Measurements from ENCODE around the gene CST4.
"Not testable (repeated sequence)": the region's sequence is repeated elsewhere in the genome, so short reads cannot be mapped to it uniquely, and the experiment has no call there.

The CST4 gene

GRCh38 chr20:23705895-23706294 lies 17.1 kb upstream of the CST4 start:
- no peak overlapping the region for H3K9ac ChIP-seq (ENCODE audit: low read depth, low read length)
- H3K27ac ChIP-seq (ENCODE audit: low read depth, low read length): no peak overlapping the region
- no peaks in the 10 kb centered on the region for H3K4me1 ChIP-seq (ENCODE audit: insufficient read depth, low read length)
- WGBS: 100% methylated on average over 1 of the region's 1 CpG
- H3K4me3 ChIP-seq (ENCODE audit: low read length): no peak overlapping the region
- no peaks in the 10 kb centered on the region for H3K9me3 ChIP-seq (ENCODE audit: insufficient read depth, low read depth, low read length)
- H3K27me3 ChIP-seq (ENCODE audit: insufficient read depth, low read length): no peaks in the 10 kb centered on the region
- no peaks in the 10 kb centered on the region for H3K36me3 ChIP-seq (ENCODE audit: insufficient read depth, low read length)

DNA sequence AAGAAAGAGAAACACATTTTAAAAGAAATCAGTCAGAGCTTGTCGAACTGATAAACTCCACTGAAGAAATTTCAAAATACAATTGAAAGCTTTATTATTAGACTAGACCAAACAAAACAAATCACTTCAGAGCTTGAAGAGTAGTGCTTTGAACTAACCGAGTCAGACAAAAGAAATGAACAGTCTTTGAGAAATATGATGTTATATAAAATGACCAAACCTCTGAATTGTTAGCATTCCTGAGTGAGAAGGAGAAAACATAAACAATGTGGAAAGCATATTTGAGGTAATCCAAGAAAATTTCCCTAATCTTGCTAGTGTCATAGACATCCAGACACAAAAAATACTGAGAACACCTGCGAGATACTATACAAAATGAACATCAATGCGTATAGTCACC lies 13.2 kb upstream of the CST4 start:
- Histone ChIP-seq H3K36me3 (ENCODE audit: insufficient read depth, low read length) (no peaks in the 10 kb centered on the region), H3K4me1 (ENCODE audit: insufficient read depth, low read length) (no peaks in the 10 kb centered on the region), H3K4me3 (ENCODE audit: low read length) (no peak overlapping the region), H3K27ac (ENCODE audit: low read depth, low read length) (no peak overlapping the region), H3K27me3 (ENCODE audit: insufficient read depth, low read length) (no peaks in the 10 kb centered on the region), H3K9me3 (ENCODE audit: insufficient read depth, low read depth, low read length) (no peaks in the 10 kb centered on the region), H3K9ac (ENCODE audit: low read depth, low read length) (no peak overlapping the region)
- 91% methylated on average over 4 of the region's 4 CpGs for WGBS

DNA sequence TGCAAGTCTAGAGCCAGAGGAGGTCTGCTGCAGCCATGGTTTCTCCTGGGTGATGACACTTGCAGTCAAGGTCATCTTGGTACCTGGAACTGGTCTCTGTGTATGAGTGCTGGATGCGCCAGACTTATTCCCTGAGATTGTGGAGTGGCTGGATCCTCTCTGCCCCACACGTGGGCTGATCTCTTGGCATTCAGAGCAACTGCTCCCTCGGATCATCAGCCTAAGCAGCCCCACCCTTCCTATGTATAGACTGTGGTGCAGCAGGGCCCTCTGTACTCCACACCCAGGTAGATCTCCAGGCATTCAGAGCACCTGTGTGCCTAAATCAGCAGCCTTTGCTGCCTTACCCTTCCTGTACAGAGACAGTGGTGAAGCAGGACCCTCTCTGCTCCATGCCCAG lies 12.1 kb upstream of the CST4 start:
- H3K36me3 ChIP-seq (ENCODE audit: insufficient read depth, low read length): no peaks in the 10 kb centered on the region
- no peak overlapping the region for H3K27ac ChIP-seq (ENCODE audit: low read depth, low read length)
- 93% methylated on average over 3 of the region's 3 CpGs for WGBS
- no peaks in the 10 kb centered on the region for H3K27me3 ChIP-seq (ENCODE audit: insufficient read depth, low read length)
- H3K9ac ChIP-seq (ENCODE audit: low read depth, low read length): no peak overlapping the region
- H3K9me3 ChIP-seq (ENCODE audit: insufficient read depth, low read depth, low read length): no peaks in the 10 kb centered on the region
- no peak overlapping the region for H3K4me3 ChIP-seq (ENCODE audit: low read length)
- H3K4me1 ChIP-seq (ENCODE audit: insufficient read depth, low read length): no peaks in the 10 kb centered on the region

DNA sequence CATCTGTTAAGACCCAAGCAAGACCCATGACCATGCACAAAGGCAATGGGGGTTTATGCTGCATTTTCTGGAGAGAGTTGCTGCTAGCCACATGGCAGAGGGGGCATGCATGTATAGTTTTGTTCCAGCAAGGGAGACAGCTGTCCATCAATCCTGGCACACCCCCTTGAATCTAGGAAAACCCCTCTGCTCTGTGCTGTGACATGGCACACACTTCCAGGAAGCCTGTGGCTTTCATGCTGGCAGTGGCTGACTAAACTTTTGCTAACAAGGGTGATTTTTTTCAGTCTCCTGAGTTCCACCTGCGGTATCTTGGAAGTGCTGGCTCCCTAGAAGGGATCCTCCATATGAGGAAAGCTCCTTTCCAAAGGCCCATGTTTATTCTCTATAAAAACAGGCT lies 9.1 kb upstream of the CST4 start:
- no peaks in the 10 kb centered on the region for H3K36me3 ChIP-seq (ENCODE audit: insufficient read depth, low read length)
- peaks cover 11% of the 10 kb centered on the region; the same call in 1 of the 2 replicates for H3K4me1 ChIP-seq (ENCODE audit: insufficient read depth, low read length)
- no peak overlapping the region for H3K27ac ChIP-seq (ENCODE audit: low read depth, low read length)
- H3K9me3 ChIP-seq (ENCODE audit: insufficient read depth, low read depth, low read length): no peaks in the 10 kb centered on the region
- WGBS: 88% methylated on average over 1 of the region's 1 CpG
- no peak overlapping the region for H3K9ac ChIP-seq (ENCODE audit: low read depth, low read length)
- no peaks in the 10 kb centered on the region for H3K27me3 ChIP-seq (ENCODE audit: insufficient read depth, low read length)
- no peak overlapping the region for H3K4me3 ChIP-seq (ENCODE audit: low read length)

DNA sequence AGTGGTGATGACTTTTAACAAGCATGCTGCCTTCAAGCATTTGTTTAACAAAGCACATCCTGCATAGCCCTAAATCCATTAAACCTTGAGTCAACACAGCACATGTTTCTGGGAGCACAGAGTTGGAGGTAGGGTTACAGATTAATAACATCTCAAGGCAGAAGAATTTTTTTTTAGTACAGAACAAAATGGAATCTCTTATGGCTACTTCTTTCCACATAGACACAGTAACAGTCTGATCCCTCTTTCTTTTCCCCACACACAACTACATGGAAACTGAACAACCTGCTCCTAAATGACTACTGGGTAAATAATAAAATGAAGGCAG lies 6.2 kb upstream of the CST4 start:
- H3K4me3 ChIP-seq (ENCODE audit: low read length); H3K27me3 ChIP-seq (ENCODE audit: insufficient read depth, low read length); H3K9me3 ChIP-seq (ENCODE audit: insufficient read depth, low read depth, low read length); H3K27ac ChIP-seq (ENCODE audit: low read depth, low read length); H3K36me3 ChIP-seq (ENCODE audit: insufficient read depth, low read length); H3K9ac ChIP-seq (ENCODE audit: low read depth, low read length): not testable (repeated sequence)
- H3K4me1 ChIP-seq (ENCODE audit: insufficient read depth, low read length): peaks cover 11% of the 10 kb centered on the region; the same call in 1 of the 2 replicates

- H3K4me3 ChIP-seq (ENCODE audit: low read length); H3K9me3 ChIP-seq (ENCODE audit: insufficient read depth, low read depth, low read length); H3K36me3 ChIP-seq (ENCODE audit: insufficient read depth, low read length); H3K9ac ChIP-seq (ENCODE audit: low read depth, low read length); H3K27me3 ChIP-seq (ENCODE audit: insufficient read depth, low read length); H3K27ac ChIP-seq (ENCODE audit: low read depth, low read length): not testable (repeated sequence)
- 84% methylated on average over 9 of the region's 12 CpGs for WGBS
- peaks cover 11% of the 10 kb centered on the region; the same call in 1 of the 2 replicates for H3K4me1 ChIP-seq (ENCODE audit: insufficient read depth, low read length)
These were observed 5.6 kb upstream of the CST4 start for GRCh38 chr20:23694178-23695067.

DNA sequence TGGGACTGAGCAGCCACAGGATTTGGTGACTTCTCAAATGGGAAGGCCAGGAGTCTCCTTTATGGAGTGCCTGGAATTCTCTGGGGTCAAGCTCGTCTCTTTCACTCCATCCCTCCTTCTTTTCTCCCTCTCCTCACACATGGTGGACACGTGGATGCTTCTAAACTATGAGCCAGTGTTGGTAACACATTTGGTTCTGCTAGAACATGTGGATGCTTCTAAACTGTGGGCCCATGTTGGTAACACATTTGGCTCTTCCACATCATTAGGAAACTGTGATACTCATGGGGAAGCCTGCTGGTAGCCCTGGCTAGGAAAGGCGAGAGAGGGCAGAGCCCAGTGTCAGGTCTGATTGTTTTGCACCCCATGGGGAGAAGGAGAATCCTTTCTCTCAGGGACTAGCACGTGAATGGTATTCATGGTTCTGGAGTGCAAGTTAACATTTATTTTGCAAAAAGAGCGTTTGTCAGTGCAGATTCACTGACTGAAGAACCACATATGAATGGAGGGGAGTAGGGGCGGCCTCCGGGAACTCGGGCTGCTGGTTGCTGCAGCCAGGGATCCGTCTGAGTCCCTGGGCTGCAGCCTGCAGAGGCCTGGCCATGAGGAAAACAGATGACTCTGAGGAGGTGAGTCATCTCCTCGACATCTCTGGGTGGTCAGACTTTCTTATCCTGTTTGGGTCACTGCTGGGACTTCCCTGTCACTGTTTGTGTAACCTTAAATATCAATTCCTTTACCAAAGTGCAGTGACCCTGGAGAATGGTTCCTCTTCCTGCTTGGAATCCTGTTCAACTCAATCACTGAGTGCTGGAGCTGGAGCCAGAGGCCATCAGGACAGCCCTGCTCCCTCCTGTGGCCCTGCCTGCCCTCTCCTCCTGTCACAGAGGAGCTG lies 4.1 kb upstream of the CST4 start:
- H3K27me3 ChIP-seq (ENCODE audit: insufficient read depth, low read length); H3K9ac ChIP-seq (ENCODE audit: low read depth, low read length); H3K4me3 ChIP-seq (ENCODE audit: low read length); H3K36me3 ChIP-seq (ENCODE audit: insufficient read depth, low read length); H3K27ac ChIP-seq (ENCODE audit: low read depth, low read length); H3K9me3 ChIP-seq (ENCODE audit: insufficient read depth, low read depth, low read length): not testable (repeated sequence)
- H3K4me1 ChIP-seq (ENCODE audit: insufficient read depth, low read length): peaks cover 11% of the 10 kb centered on the region; the same call in 1 of the 2 replicates
- WGBS: 60% methylated on average over 10 of the region's 10 CpGs

DNA sequence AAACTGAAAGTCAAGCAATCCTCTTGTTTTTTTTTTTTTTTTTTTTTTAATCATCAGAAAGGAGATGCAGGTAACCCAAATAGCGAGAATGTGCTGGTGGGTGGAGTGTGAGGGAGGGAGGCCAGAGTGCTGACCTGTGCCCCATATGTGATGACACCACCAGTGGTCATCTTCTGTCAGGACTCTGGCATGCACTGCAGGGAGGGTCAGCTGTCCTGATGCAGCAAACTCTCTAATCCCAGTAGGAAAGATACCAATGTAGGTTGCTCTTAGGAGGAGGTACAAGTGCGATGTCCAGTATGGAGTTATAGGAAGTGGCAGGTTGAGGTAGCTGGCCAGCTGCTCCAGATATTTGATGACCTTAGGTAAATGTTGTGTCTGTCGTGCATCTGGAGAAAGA lies 2.8 kb upstream of the CST4 start:
- H3K4me1 ChIP-seq (ENCODE audit: insufficient read depth, low read length): peaks cover 11% of the 10 kb centered on the region; the same call in 1 of the 2 replicates
- H3K27me3 ChIP-seq (ENCODE audit: insufficient read depth, low read length): no peaks in the 10 kb centered on the region
- H3K9me3 ChIP-seq (ENCODE audit: insufficient read depth, low read depth, low read length): no peaks in the 10 kb centered on the region
- H3K27ac ChIP-seq (ENCODE audit: low read depth, low read length): no peak overlapping the region
- 95% methylated on average over 3 of the region's 3 CpGs for WGBS
- H3K36me3 ChIP-seq (ENCODE audit: insufficient read depth, low read length): no peaks in the 10 kb centered on the region
- H3K4me3 ChIP-seq (ENCODE audit: low read length): no peak overlapping the region
- no peak overlapping the region for H3K9ac ChIP-seq (ENCODE audit: low read depth, low read length)

- Histone ChIP-seq H3K4me1 (ENCODE audit: insufficient read depth, low read length) (peaks cover 11% of the 10 kb centered on the region; the same call in 1 of the 2 replicates), H3K27me3 (ENCODE audit: insufficient read depth, low read length) (no peaks in the 10 kb centered on the region), H3K9ac (ENCODE audit: low read depth, low read length) (no peak overlapping the region), H3K4me3 (ENCODE audit: low read length) (no peak overlapping the region), H3K36me3 (ENCODE audit: insufficient read depth, low read length) (no peaks in the 10 kb centered on the region), H3K27ac (ENCODE audit: low read depth, low read length) (no peak overlapping the region), H3K9me3 (ENCODE audit: insufficient read depth, low read depth, low read length) (no peaks in the 10 kb centered on the region)
- WGBS: 91% methylated on average over 7 of the region's 8 CpGs
These were observed 1.7 kb upstream of the CST4 start for GRCh38 chr20:23690581-23690980.

- H3K9ac ChIP-seq (ENCODE audit: low read depth, low read length): no peak overlapping the region
- no peaks in the 10 kb centered on the region for H3K27me3 ChIP-seq (ENCODE audit: insufficient read depth, low read length)
- no peaks in the 10 kb centered on the region for H3K9me3 ChIP-seq (ENCODE audit: insufficient read depth, low read depth, low read length)
- H3K4me1 ChIP-seq (ENCODE audit: insufficient read depth, low read length): peaks cover 4% of the 10 kb centered on the region; the same call in 1 of the 2 replicates
- H3K27ac ChIP-seq (ENCODE audit: low read depth, low read length): no peak overlapping the region
- H3K36me3 ChIP-seq (ENCODE audit: insufficient read depth, low read length): no peaks in the 10 kb centered on the region
- WGBS: 87% methylated on average over 3 of the region's 3 CpGs
- no peak overlapping the region for H3K4me3 ChIP-seq (ENCODE audit: low read length)
These were observed 507 bp upstream of the CST4 start for GRCh38 chr20:23689399-23689690.

GRCh38 chr20:23687986-23688385 lies 852 bp downstream of the CST4 start:
- no peaks in the 10 kb centered on the region for H3K4me1 ChIP-seq (ENCODE audit: insufficient read depth, low read length)
- H3K27ac ChIP-seq (ENCODE audit: low read depth, low read length): no peak overlapping the region
- no peak overlapping the region for H3K4me3 ChIP-seq (ENCODE audit: low read length)
- 88% methylated on average over 3 of the region's 3 CpGs for WGBS
- H3K9me3 ChIP-seq (ENCODE audit: insufficient read depth, low read depth, low read length): no peaks in the 10 kb centered on the region
- H3K36me3 ChIP-seq (ENCODE audit: insufficient read depth, low read length): no peaks in the 10 kb centered on the region
- H3K9ac ChIP-seq (ENCODE audit: low read depth, low read length): no peak overlapping the region
- no peaks in the 10 kb centered on the region for H3K27me3 ChIP-seq (ENCODE audit: insufficient read depth, low read length)

Data from HUES64 (cell line).